HepG2 (cell line): Measurements from ENCODE around the gene ARMH1. TPM values are rescaled to one million over a fixed set of nuclear protein-coding genes. Genes with fewer than 3 reads are reported as not detected.
A peak's percentile ranks its signal among the peaks of the same experiment; 100 is the strongest.

Experiments
- ATAD3A ChIP-seq: sonication (generic); formaldehyde crosslinking; IDR thresholded peaks from 2 replicates; pipeline ENCODE4 v1.4.0; 2020; ENCODE audit warnings: missing genetic modification reagents
- ATF5 ChIP-seq: sonication (generic); formaldehyde crosslinking; IDR thresholded peaks from 2 replicates; pipeline ENCODE4 v1.4.0; 2020; ENCODE audit warnings: mild to moderate bottlenecking, low read depth, missing genetic modification reagents
- ATF7-NPFF ChIP-seq: sonication (generic); formaldehyde crosslinking; IDR thresholded peaks from 2 replicates; pipeline ENCODE4 v1.8.1; 2023; ENCODE audit warnings: mild to moderate bottlenecking, low read depth, missing genetic modification reagents, moderate library complexity
- HNF4G ChIP-seq, 2 experiments: sonication (generic) in 1 of 2; formaldehyde crosslinking in 1 of 2; IDR thresholded peaks; 2 replicates each; pipeline versions ENCODE4 v1.4.0 to v1.6.1; 2011 to 2020; ENCODE audit warnings: borderline replicate concordance in 2 of 2, low read depth in 2 of 2, mild to moderate bottlenecking in 2 of 2, low read length in 1 of 2, missing genetic modification reagents in 1 of 2, moderate library complexity in 1 of 2
- KLF15 ChIP-seq: sonication (generic); formaldehyde crosslinking; IDR thresholded peaks from 2 replicates; pipeline ENCODE4 v1.8.1; 2023; ENCODE audit warnings: borderline replicate concordance, mild to moderate bottlenecking, inconsistent platforms, missing genetic modification reagents, mixed read lengths
- MAX ChIP-seq: IDR thresholded peaks from 2 replicates; pipeline ENCODE4 v1.6.1; 2012; ENCODE audit warnings: inconsistent platforms
- NR2F1 ChIP-seq, 2 experiments: fragments of 450-650 bp in 1 of 2; formaldehyde crosslinking in 1 of 2; IDR thresholded peaks; 2 replicates each; pipeline versions ENCODE4 v1.5.0 to v1.6.1; 2016 to 2020; ENCODE audit warnings: mild to moderate bottlenecking in 1 of 2, missing compliant biosample characterization in 1 of 2, missing genetic modification reagents in 1 of 2, moderate library complexity in 1 of 2
- PATZ1 ChIP-seq: sonication (generic); formaldehyde crosslinking; IDR thresholded peaks from 2 replicates; pipeline ENCODE4 v1.4.0; 2020; ENCODE audit warnings: missing genetic modification reagents
- SIX4 ChIP-seq: sonication (generic); formaldehyde crosslinking; IDR thresholded peaks from 2 replicates; pipeline ENCODE4 v1.4.0; 2020; ENCODE audit warnings: missing genetic modification reagents
- SRSF1 ChIP-seq: fragments of 200-400 bp; formaldehyde crosslinking; optimal IDR thresholded peaks from 2 replicates; pipeline ENCODE3; 2017; ENCODE audit warnings: mild to moderate bottlenecking, low read depth, low read length, moderate library complexity
- TERF1 ChIP-seq: sonication (generic); formaldehyde crosslinking; IDR thresholded peaks from 2 replicates; pipeline ENCODE4 v1.8.0; 2022; ENCODE audit warnings: mild to moderate bottlenecking, missing genetic modification reagents, moderate library complexity
- THAP11 ChIP-seq: IDR thresholded peaks from 2 replicates; pipeline ENCODE4 v1.6.1; 2016; ENCODE audit warnings: missing biosample characterization, missing genetic modification reagents
- ZFP82 ChIP-seq: sonication (generic); formaldehyde crosslinking; IDR thresholded peaks from 2 replicates; pipeline ENCODE4 v1.5.1; 2020; ENCODE audit warnings: mild to moderate bottlenecking, missing genetic modification reagents, borderline replicate concordance
- ZNF136 ChIP-seq: sonication (generic); formaldehyde crosslinking; IDR thresholded peaks from 2 replicates; pipeline ENCODE4 v1.8.1; 2022; ENCODE audit warnings: low read depth, mild to moderate bottlenecking, moderate library complexity, missing genetic modification reagents
- ZNF138 ChIP-seq: sonication (generic); formaldehyde crosslinking; IDR thresholded peaks from 2 replicates; pipeline ENCODE4 v1.5.0; 2020; ENCODE audit warnings: mild to moderate bottlenecking, low read depth, missing genetic modification reagents
- ZNF33A ChIP-seq: sonication (generic); formaldehyde crosslinking; IDR thresholded peaks from 2 replicates; pipeline ENCODE4 v1.5.1; 2020; ENCODE audit warnings: missing genetic modification reagents, mild to moderate bottlenecking, moderate library complexity, borderline replicate concordance
- ZNF431 ChIP-seq: sonication (generic); formaldehyde crosslinking; IDR thresholded peaks from 2 replicates; pipeline ENCODE4 v1.9.0; 2022; ENCODE audit warnings: missing genetic modification reagents, low read depth, mild to moderate bottlenecking, borderline replicate concordance
- ZNF503 ChIP-seq: sonication (generic); formaldehyde crosslinking; IDR thresholded peaks from 2 replicates; pipeline ENCODE4 v1.4.0; 2020; ENCODE audit warnings: missing genetic modification reagents
- ZNF557 ChIP-seq: sonication (generic); formaldehyde crosslinking; IDR thresholded peaks from 2 replicates; pipeline ENCODE4 v1.4.0; 2020; ENCODE audit warnings: missing genetic modification reagents
- ZNF564 ChIP-seq: sonication (generic); formaldehyde crosslinking; IDR thresholded peaks from 2 replicates; pipeline ENCODE4 v1.8.1; 2023; ENCODE audit warnings: mild to moderate bottlenecking, missing genetic modification reagents
- ZNF720 ChIP-seq: sonication (generic); formaldehyde crosslinking; IDR thresholded peaks from 2 replicates; pipeline ENCODE4 v1.4.0; 2020; ENCODE audit warnings: missing genetic modification reagents
- ZSCAN9 ChIP-seq: IDR thresholded peaks from 2 replicates; pipeline ENCODE4 v1.6.1; 2016; ENCODE audit warnings: borderline replicate concordance
- polyA plus RNA-seq, 8 experiments: library from polyadenylated mRNA; depleted of rRNA in 3 of 8; stranded (reverse) in 7 of 8; unstranded in 1 of 8; fragments of >200 nt; fragmentation: Illumina TruSeq in 4 of 8; extraction: Trizol in 4 of 8; gene quantifications; 2 replicates each; pipeline versions ENCODE4 v1.2.1 to v1.2.3, GENCODE V29; 2011 to 2016; ENCODE audit warnings: low read depth in 4 of 8, missing spikeins in 1 of 8, mixed read lengths in 1 of 8; ENCODE audit not compliant: insufficient read depth in 1 of 8
- total RNA-seq, 5 experiments: library from RNA; depleted of rRNA; stranded (reverse); fragments of >200 nt; fragmentation: Illumina TruSeq; extraction: Trizol; gene quantifications; 2 replicates each; pipeline ENCODE4 v1.2.3, GENCODE V29; 2016; ENCODE audit warnings: low read depth in 1 of 5

The ARMH1 gene
- total and polyA plus RNA-seq, 2 of the 13 experiments (the other 11 are each of a cell fraction or from before 2014, with no cell fraction given) = 0.69 TPM; not detected in 1

GRCh38 chr1:44674113-44675000 is at the start of gene ARMH1, which contains the start of gene TMEM53 (continued):
- TF ChIP-seq SRSF1 (no peak), ZNF136 (0 out of 2 replicates have a peak, but pooled peaks have one; percentile 26), ZNF720 (CRISPR knock-in tag) (no peak), NR2F1 (CRISPR knock-in tag; IDR thresholded peaks at IDR 0.05) (peak; percentile 11 to 31; a peak in 1 of 4 replicates), MAX (no peak), THAP11 (CRISPR knock-in tag) (0 out of 2 replicates have a peak, but pooled peaks have one; percentile 24), ZNF138 (CRISPR knock-in tag) (no peak), ATF5 (CRISPR knock-in tag) (0 out of 2 replicates have a peak, but pooled peaks have one; percentile 60), HNF4G (IDR thresholded peaks at IDR 0.05; ENCODE audit: borderline replicate concordance, low read depth, low read length) (no peak), HNF4G (CRISPR knock-in tag; IDR thresholded peaks at IDR 0.05; ENCODE audit: borderline replicate concordance, low read depth) (peak; percentile 49; the same call in 1 of the 2 replicates), ZNF564 (CRISPR knock-in tag) (peak; percentile 37), ZSCAN9 (CRISPR knock-in tag) (no peak), PATZ1 (CRISPR knock-in tag) (peak; percentile 35; the same call in 1 of the 2 replicates), TERF1 (CRISPR knock-in tag) (no peak), ZNF431 (CRISPR knock-in tag) (0 out of 2 replicates have a peak, but pooled peaks have one; percentile 36), ZFP82 (no peak), KLF15 (CRISPR knock-in tag) (no peak), ATF7-NPFF (CRISPR knock-in tag) (no peak), SIX4 (CRISPR knock-in tag) (no peak), ZNF33A (no peak; the same call in 1 of the 2 replicates), ATAD3A (no peak), ZNF503 (CRISPR knock-in tag) (no peak), ZNF557 (CRISPR knock-in tag) (no peak)
